HG03108 (cell line): ENCODE results near the gene FADS2.

ENCODE experiments used
- ATAC-seq: cut with Tn5 transposase; IDR thresholded peaks from one replicate; pipeline ENCODE4 v1.9.1; 2021; ENCODE audit warnings: moderate library complexity; ENCODE audit not compliant: unreplicated experiment

The FADS2 gene

DNA sequence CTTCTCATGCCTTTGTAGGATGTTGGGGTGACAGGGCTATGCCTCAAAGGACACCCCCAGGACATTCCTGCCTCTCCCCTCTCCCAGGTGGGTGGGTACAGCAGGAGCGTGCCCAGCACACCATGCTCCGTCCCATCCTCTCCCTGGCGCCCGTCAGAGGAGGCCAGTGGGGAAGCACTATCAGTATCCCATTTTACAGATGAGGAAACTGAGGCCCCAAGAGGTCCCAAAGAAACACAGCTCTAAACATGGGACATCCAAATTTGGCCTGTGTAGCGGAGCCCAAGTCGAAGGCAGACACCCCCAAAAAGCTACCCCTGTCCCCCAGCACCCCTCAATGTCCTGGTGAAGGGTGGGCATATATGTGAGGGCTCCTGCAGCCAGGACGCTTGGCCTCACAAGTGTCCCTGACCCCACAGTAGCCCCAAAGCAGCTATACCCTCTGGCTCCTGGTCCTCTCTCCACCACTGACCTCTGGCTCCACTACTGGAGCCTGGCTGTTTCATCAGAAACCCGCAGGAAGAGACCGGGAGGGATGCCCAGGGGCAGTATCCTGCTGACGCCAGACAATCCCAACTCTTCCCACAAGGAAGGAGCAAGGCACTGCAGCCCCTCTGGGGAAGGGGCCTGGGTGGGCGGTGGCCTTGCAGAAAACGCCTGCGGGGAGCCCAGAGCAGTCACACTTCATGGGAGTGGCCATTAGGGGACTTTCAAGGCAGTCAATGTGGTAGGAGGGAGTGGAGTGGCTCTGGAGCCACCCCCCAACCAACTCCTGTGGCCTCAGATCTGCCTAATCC is 57.9 kb downstream of the FADS2 start:
- ATAC-seq = no peak

DNA sequence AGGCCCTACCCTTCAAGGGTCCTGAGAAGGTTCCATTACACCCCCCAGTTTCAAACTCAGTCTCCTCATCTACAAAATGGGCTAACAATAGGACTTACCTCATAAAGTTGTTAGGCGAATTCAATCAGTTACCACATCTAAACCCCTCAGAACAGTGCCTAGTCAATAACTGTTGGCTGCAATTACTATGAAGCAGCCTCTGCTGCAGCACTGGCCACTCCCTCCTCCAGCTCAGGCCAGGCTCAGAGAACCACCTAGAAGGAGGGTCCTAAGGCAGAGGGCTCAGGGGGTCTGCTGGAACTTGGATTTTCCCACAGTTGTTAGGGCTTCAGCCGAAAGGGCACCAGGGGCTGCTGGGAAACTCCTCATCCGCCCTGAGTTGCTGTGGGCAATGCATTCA is 58.5 kb downstream of the FADS2 start:
- no peak for ATAC-seq

DNA sequence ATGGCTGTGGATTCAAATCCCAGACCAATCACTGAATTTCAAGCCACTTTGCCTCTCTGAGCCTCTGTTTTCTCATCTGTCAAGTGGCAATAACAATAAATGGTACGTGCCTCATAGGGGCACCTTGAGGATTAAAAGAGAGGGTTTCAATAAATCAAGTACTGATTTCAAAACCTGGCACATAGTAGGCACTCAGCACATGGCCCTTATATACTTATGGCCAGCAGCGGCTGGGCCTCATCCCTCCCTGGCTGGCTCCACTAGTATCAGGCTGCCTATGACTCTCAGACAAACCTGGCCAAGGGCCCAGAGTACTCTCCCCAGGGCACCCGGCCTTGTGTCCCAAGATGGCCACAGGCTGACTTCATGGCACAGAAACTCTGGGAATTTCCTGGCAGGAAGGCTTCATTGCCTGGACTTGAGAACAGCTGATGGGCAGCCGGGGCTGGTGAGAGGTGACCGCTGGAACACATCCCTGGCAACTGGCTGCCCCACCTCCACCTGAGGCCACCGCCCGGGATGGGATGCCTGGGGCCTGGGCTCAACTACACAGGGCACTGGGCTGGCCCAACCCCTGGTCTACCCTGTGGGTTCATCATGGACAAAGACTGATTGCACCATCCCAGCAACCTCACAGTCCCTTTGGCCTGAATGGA is 59.9 kb downstream of the FADS2 start:
- no peak for ATAC-seq

DNA sequence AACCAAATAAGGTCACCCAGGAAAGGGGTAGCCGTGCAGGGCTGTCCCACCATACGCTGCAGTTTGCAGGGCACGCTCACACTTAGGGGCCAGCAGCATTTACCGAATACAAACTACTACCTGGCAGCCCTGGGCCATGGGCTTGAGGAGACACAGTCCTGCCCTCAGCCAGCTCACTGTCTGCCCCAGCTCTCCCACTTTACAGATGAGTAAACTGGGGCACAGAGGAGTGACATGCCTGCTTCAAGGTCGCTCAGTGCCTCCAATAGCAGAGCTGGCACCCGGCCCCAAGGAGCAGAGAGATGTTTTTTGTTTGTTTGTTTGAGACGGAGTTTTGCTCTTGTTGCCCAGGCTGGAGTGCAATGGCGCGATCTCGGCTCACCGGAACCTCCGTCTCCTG is 60.5 kb downstream of the FADS2 start:
- ATAC-seq = no peak

DNA sequence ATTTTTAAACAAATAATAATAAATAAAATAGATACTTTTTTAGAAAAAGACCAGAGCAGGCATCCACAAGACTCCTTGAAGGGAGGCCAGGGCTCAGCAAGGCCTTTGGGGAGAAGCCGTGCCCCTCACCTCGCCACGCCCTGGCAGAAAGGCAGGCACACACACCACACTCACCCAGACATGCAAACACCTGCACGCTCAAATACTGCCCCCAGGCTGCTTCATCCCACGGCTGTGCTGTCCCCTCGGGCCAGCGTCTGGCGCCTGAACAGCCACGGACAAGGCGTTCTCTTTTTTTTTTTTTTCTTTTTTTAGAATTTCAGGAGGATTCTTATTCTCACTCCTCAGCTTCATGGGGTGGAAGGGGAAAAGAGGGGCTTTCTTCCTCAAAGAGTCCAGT is 61.7 kb downstream of the FADS2 start:
- ATAC-seq = no peak

DNA sequence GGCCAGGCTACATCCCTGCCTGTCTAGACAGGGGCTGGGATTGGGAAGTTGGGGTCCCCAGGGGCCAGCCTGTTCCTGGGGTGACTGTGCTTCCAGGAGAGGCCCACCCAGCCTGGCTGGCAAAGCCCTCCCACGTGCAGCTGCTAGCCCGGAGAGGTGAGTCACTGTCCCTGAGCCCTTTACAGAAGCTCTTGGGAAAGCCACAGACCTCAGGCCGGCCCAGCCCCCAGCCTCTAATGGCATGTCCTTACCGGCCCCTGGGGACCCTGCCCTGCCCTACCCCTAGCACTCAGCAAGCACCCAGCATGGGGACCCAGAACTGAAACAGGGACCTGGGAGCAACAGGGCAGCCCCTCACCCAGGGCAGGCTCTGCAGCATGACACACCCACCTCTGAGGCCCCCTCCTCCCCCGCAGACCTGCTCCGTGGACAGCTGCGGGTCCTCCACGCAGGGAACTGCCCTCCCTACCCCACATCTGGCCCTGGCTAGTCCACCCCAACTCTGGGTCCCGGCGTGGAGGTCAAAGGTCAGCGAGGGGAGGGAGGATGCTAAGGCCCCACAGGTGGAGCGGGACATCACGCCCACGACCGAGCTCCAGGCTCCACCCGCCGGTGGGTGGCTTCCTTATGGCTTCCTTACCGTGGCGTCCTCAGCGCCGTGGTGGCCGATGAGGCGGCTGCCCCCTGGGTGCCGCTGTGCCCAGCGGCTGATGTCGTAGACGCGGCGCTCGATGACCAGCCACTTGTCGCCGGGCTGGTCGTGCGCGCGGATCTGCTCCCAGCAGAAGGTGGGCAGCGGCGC is 62.6 kb downstream of the FADS2 start:
- peak; percentile 15 for ATAC-seq

DNA sequence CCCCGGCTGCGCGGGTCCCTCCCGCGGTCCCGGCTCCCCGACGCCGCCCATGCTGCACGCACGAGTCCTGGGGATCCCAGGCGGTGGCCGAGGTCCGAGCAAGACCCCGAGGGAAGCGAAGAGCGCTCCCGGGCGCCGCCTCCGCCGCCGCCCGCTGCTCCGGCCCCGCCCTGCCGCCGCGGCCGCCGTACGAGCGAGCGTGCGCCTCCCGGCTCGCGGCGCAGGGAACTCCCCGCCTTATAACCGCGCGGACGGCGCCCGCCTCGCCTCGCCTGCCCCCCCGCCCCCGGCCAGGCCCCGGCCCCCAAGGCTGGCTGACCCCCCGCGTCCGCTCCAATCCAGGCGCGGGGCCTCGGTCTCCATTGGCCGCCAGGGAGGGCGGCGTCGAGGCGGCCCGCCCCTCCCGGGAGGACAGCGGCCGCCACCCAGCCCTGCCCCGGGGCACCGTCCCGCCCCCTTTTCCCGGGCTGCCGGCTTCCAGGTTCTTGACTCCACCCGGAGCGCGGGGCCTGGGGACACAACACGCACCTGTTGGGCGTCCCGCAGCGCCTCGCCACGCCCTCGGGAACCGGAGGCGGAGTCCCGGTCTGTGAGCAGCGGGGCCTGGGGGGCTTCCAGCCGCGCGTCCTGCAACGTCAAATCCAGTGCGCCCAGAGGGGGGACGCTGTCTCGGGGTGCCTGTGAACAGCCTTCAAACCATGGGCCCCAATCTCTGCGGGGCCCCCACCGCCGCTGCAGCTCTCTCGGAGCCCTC is 63.4 kb downstream of the FADS2 start, which contains the start of gene FADS3:
Gene FADS3, minus strand, starts transcription at position 215 of the 754 bp plus-strand sequence. Its CDS starts 164 bp downstream, at position 51.
- peak; percentile 59 for ATAC-seq

DNA sequence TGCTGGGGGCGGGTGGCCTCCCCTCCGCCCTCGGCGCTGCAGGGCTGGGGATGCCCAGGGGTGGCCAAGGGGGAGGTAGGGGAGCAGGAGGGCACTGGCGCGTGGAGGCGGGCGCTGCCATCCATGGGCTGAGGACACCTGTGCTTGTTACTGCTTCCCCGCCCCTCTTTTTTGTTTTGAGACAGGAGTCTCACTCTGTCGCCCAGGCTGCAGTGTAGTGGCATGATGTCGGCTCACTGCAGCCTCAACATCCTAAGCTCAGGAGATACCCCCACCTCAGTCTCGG is 63.9 kb downstream of the FADS2 start:
- ATAC-seq = peak; percentile 26

DNA sequence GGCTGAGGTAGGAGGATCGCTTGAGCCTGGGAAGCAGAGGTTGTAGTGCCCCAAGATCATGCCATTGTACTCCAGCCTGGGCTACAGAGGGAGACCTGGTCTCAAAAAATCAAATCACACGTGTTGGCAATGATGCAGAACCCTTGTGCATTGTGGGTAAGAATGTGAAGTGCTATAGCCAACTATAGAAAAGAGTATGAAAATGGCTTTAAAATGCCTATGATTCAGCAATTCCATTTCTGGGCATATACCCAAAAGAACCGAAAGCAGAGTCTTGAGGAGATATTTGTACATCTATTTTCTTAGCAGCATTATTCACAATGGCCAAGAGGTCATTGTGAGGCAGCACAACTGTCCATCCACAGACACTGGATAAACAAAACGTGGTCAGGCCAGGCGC is 65.9 kb downstream of the FADS2 start:
- no peak for ATAC-seq

DNA sequence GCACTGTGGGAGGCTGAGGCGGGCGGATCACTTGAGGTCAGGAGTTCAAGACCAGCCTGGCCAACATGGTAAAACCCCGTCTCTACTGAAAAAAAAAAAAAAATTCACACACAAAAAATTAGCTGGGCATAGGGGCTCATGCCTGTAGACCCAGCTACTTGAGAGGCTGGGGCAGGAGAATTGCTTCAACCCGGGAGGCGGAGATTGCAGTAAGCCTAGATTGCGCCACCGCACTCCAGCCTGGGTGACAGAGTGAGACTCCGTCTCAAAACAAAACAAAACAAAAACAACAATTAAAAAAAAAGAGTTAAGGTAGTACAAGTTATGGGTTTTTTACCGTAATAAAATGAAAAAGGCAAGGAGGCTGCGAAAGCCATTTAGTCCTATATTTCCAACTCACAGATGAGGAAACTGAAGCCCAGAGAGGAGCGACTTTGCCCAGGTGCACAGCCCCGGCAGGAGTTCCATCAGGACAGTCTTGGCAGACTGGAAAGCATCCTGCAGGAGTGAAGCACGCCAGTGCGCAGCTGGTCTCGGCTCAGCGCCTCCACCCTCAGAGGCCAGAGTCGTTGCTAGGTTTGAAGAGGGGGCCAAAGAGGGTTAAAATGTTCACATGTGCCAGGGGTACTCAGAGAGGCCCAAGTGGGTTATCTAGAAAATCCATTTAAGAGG is 67.1 kb downstream of the FADS2 start:
- no peak for ATAC-seq

DNA sequence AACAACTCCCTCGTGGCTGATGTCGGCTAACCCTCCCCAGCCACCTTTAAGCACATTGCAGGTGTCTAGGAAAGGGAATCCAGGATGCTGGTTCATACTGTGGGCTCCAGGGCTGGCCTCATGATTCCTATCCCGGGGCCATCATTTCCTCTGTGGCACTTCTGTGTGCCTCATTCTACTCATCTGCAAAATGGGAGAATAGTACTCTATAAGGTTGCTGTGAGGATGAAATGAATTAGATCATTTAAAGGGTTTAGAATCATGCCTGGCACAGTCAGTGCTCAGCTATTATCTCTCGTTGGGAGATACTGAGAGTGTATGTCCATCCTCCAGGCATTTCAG is 67.6 kb downstream of the FADS2 start:
- no peak for ATAC-seq

DNA sequence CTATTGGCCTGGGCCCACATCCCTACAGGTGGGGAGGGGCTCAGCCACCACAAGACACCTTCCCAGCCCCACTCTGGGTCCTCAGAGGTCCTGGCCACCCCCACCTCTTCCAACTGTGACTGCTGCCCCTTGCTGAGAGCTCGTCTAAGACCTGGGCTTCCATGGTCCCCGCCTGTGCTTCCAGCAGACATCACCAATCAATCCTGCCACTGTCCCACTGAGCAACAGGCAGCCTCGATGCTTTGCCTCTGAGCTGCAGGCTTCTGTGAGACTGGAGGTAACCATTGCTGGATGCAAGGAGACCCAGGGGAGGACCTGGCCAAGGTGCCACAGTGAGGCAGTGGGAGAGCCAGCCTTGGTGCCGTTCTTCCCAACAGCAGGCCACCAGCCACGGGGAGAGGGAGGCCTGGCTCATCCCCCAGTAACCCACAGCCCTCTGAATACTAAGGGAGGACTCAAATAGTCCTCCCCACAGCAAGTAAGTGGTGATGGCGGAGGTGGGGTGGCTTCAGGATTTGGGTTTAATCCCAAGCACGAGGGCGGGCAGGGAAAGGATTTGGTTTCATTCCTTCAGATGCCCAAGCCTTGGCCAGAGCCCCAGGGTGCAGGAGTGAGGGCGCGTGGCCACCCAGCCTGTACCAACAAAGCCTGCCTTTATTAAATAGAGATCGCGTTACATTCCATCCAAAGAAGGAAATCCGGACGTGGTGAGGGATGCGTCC is 68.7 kb downstream of the FADS2 start:
- no peak for ATAC-seq

DNA sequence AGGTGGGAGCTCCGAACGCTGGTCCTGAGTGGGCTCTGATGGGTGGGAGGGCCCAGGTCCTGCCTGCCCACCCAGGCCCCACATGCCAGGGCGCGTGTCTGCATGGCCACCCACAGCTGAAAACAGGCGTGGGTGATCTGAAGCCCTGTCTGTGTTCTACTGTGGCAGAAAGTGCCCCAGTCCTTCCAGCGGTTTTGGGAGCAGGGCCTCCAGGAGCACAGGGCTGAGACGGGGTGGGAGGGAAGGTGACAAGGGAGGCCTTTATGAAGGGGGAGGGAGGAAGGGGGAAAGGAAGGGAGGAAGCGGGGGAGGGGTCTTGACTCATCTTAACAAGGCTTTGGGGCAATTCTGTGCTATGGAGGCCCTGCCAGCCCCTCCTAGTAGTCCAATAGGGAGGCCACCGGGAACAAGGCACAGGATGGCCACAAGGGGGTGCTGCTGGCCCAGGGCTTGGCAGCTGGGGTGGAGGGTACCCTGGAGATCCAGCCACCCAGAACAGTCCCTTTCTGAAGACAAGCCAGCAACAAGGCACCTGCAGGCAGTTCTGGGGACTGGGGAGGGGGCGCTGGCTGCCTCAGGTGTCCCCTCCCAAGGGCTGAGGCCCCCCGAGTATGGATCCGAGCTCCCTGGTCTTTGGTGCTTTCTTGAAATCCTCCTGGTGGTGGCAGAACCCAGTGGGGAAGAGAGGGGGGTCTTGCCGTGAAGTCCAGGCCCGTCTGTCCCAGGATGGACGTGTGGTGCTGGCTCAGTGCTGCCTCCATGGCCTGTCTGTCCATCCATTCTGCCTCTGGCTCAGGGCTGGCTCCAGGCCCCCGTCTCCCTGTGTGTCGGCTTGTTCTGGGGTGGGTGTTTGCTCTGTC is 69.5 kb downstream of the FADS2 start:
- ATAC-seq = no peak

DNA sequence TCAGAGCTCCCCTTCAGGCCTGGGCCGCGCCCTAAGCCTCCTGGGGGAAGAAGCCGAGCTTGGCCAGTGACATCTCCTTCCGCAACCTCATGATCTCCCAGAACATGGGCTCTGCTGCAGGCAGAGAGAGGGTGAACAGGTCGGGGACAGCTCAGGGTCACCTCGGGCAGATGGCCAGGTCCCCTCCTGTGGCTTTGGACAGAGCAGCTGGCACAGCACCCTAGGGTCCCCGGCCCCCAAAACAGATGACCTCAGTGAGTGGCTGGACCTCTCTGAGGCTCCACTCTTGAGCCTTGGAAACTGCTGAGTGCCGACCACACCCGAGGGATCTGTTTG is 70.1 kb downstream of the FADS2 start:
- no peak for ATAC-seq

DNA sequence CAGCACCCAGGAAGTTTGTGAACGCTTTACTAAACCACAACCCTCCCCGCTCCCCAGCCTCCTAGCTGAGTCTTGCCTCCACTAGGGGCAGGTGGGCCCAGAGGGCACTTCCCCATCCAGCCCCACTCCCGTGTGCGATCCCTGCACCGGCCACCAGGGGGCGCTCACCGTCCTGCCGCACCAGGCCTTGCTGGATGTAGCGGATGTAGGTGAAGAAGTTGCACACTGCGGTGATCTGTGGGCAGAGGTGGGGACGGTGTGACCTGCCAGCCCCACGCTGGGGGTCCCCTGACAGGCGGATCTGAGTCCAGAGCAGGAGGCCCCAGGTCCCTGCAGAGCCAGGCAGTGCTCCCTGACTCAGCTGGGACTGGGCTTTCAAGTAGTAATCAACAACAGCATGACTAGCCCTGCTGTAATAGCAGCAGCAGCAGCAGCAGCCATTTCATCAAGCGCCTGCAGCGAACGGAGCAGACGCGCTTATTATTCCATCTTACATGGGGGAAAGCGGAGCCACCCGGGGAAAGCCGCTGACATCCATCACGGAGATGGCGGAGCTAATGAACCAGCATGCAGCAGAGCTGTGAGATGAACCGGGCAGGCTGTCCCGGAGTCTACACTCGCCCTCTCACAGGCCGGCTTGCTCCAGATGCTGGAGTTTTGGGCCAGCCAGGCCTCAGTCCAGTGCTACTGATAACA is 71.2 kb downstream of the FADS2 start:
- ATAC-seq = peak; percentile 66

DNA sequence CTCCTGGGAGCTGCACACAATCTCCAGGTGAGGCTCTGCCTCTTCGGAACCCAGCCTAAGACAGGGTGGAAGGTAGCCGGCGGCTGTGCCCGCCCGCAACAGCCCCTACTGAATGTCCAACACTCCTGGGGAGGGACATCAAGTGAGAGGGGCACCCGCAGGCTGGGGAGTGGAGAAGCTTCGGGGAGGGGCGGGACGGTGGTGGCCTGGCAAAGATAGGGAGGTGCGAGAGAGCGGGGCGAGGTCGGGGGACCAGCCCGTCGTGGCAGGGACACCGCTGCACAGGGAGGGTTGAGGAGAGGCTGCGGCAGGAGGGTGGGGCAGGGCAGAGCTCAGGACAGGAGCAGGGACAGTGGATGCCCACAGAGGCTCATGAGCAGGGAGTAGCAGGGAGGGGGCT is 72.2 kb downstream of the FADS2 start:
- no peak for ATAC-seq

DNA sequence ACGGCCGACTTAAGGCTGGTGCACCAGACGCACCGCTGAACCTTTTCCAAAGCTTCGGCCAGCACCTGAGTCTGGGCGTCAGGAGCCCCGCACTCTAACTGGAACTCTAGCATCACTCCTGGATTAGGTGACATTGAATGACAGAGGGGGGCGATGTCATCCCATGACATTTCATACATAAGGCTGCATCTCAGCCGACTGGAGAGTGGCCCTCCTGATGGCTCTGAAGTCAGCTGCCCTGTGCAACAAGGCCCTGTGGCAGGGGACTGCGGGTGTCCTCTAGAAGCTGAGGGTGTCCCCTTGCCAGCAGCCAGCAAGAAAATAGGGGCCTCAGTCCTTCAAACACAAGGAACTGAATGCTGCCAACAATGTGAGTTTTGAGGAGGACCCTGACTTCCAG is 73.3 kb downstream of the FADS2 start:
- no peak for ATAC-seq

DNA sequence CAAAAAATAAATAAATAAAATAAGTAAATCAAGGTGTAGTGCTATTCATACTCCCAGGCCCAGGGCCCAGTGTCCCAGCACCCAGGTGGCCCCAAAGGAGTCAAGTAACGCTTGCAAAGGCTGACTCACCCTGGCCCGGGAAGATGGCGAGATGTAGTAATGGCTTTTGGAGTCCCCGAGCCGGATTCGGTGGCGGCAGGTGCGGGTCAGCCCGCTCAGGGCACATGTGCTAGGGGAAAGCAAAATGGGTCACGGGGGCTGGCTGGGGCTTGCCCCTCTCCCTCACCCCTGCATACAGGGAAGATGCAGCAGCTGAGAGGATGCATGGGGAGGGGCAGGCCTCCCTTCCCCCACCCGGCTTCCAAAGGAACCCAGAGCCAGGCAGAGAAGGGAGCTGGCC is 74.2 kb downstream of the FADS2 start:
- no peak for ATAC-seq

DNA sequence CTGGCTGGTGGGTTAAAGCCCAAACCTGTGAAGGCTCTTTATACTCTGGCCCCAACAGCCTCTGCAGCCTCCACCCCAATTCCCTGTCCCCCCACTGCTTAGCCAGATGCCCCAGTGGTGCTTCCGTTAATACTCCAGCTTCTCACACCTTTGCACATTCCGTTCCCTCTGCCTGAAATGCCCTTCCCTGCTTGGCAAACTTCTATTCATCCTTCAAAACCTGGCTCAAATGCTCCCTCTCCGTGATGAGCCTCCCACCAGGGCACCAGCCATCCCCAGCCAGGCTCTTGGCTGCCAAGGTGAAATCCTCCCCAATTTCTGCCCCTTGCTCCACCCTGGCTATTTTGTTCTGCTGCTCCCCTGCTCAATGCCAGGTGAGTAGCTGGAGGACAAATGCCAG is 75.7 kb downstream of the FADS2 start:
- ATAC-seq = no peak
